ENCODE results near the gene ROBO1. TPM values are rescaled to one million over a fixed set of nuclear protein-coding genes. Genes with fewer than 3 reads are reported as not detected.

Gene ROBO1
- total RNA-seq, 1 donor from 2014 or later = 20.8 TPM

GRCh38 chr3:78745847-78746246 lies 1022.0 kb downstream of the ROBO1 start:
- no peaks in the 10 kb centered on the region for H3K36me3 ChIP-seq (ENCODE audit: control insufficient read depth, insufficient read depth, low read length)
- FAIRE-seq = no peak
- no peak overlapping the region for H3K4me3 ChIP-seq (ENCODE audit: low read depth, low read length)
- DNase-seq (ENCODE audit: low read depth) = no peak
- no peak for TF ChIP-seq CTCF (IDR thresholded peaks at IDR 0.05; ENCODE audit: insufficient read depth, low read length, severe bottlenecking)
- H3K27me3 ChIP-seq (ENCODE audit: control insufficient read depth, insufficient read depth, low read length) = no peaks in the 10 kb centered on the region

- TF ChIP-seq CTCF (IDR thresholded peaks at IDR 0.05; ENCODE audit: insufficient read depth, low read length, severe bottlenecking) = no peak
- no peak for FAIRE-seq
Measured at GRCh38 chr3:78742491-78742890, 1025.3 kb downstream of the ROBO1 start.

GRCh38 chr3:78742041-78742440 lies 1025.8 kb downstream of the ROBO1 start:
- H3K4me3 ChIP-seq (ENCODE audit: low read depth, low read length) = no peak overlapping the region
- no peaks in the 10 kb centered on the region for H3K36me3 ChIP-seq (ENCODE audit: control insufficient read depth, insufficient read depth, low read length)
- H3K27me3 ChIP-seq (ENCODE audit: control insufficient read depth, insufficient read depth, low read length) = no peaks in the 10 kb centered on the region
- no peak for FAIRE-seq
- TF ChIP-seq CTCF (IDR thresholded peaks at IDR 0.05; ENCODE audit: insufficient read depth, low read length, severe bottlenecking) = no peak
- DNase-seq (ENCODE audit: low read depth) = no peak

More at GRCh38 chr3:78742491-78742890, 1025.3 kb downstream of the ROBO1 start:
- no peak for DNase-seq (ENCODE audit: low read depth)
- H3K27me3 ChIP-seq (ENCODE audit: control insufficient read depth, insufficient read depth, low read length) = no peaks in the 10 kb centered on the region
- H3K36me3 ChIP-seq (ENCODE audit: control insufficient read depth, insufficient read depth, low read length) = no peaks in the 10 kb centered on the region
- H3K4me3 ChIP-seq (ENCODE audit: low read depth, low read length) = no peak overlapping the region

- DNase-seq (ENCODE audit: low read depth) (no peak), FAIRE-seq (no peak)
- no peaks in the 10 kb centered on the region for H3K36me3 ChIP-seq (ENCODE audit: control insufficient read depth, insufficient read depth, low read length)
- no peaks in the 10 kb centered on the region for H3K27me3 ChIP-seq (ENCODE audit: control insufficient read depth, insufficient read depth, low read length)
- H3K4me3 ChIP-seq (ENCODE audit: low read depth, low read length) = no peak overlapping the region
- TF ChIP-seq CTCF (IDR thresholded peaks at IDR 0.05; ENCODE audit: insufficient read depth, low read length, severe bottlenecking) = no peak
Measured at GRCh38 chr3:78741066-78741645, 1026.6 kb downstream of the ROBO1 start.

- no peaks in the 10 kb centered on the region for H3K27me3 ChIP-seq (ENCODE audit: control insufficient read depth, insufficient read depth, low read length)
- TF ChIP-seq CTCF (IDR thresholded peaks at IDR 0.05; ENCODE audit: insufficient read depth, low read length, severe bottlenecking) = no peak
- no peaks in the 10 kb centered on the region for H3K36me3 ChIP-seq (ENCODE audit: control insufficient read depth, insufficient read depth, low read length)
- DNase-seq (ENCODE audit: low read depth) (no peak), FAIRE-seq (no peak)
- no peak overlapping the region for H3K4me3 ChIP-seq (ENCODE audit: low read depth, low read length)
Measured at GRCh38 chr3:78738833-78739232, 1029.0 kb downstream of the ROBO1 start.

GRCh38 chr3:78737988-78738387 lies 1029.8 kb downstream of the ROBO1 start:
- FAIRE-seq (no peak), DNase-seq (ENCODE audit: low read depth) (peak; percentile 23)
- Histone ChIP-seq H3K4me3 (ENCODE audit: low read depth, low read length) (no peak overlapping the region), H3K36me3 (ENCODE audit: control insufficient read depth, insufficient read depth, low read length) (no peaks in the 10 kb centered on the region), H3K27me3 (ENCODE audit: control insufficient read depth, insufficient read depth, low read length) (no peaks in the 10 kb centered on the region)
- TF ChIP-seq CTCF (IDR thresholded peaks at IDR 0.05; ENCODE audit: insufficient read depth, low read length, severe bottlenecking) = no peak

Measured in bronchial epithelial cell (primary cell).